Activated T-cell treated with anti-CD3 and anti-CD28 coated beads, Interleukin-2, amount 50 U/mL, for 48 hours (primary cell): ENCODE results near the gene RRP1.

Experiments
- DNase-seq, 2 experiments: peaks; one replicate each; pipeline ENCODE4 v3.0.0-alpha.2; 2020

The RRP1 gene

DNA sequence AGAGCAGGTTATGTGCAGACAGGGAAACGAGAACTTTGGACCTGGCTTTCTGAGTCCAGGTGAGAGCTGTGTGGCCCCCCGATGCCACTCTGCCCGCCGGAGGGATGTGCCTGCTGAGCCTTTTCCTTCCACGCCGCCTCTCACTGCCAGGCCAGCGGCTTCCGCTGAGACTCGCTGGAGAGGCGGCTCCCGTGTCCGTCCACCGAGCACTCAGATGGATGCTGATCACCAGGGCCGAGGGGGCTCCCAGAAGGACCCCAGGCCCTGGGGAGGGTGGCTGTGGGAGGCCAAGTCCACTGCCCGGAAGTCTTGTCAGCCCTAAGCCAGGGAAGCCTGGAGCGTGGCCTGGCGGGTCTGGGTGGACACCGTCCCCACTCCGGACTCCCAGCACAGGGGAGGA is 29.7 kb upstream of the RRP1 start:
- DNase-seq: no peak

GRCh38 chr21:43760391-43760958 is 28.9 kb upstream of the RRP1 start:
- no peak for DNase-seq

DNA sequence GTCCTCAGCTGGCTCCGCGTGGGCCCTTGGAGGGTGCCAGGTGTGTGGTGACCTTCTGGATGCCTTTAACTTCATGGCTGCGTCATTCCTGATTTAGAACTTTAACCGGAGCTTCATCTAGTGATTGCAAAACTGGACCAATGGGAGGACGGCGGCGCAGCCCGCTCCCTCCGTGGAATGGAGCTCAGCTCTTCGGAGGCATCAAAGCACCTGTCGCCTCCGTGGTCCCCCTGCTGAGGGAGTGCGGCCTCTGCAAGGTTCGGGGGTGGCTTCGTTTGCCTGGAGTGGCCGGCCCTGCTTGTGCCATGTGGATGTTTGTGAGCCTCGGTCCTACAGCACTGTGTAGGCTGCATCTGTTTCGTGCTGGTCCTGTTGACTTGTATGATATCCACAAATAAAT is 27.5 kb upstream of the RRP1 start:
- DNase-seq: no peak

- DNase-seq: no peak
Observed at GRCh38 chr21:43762303-43763128, 26.9 kb upstream of the RRP1 start.

DNA sequence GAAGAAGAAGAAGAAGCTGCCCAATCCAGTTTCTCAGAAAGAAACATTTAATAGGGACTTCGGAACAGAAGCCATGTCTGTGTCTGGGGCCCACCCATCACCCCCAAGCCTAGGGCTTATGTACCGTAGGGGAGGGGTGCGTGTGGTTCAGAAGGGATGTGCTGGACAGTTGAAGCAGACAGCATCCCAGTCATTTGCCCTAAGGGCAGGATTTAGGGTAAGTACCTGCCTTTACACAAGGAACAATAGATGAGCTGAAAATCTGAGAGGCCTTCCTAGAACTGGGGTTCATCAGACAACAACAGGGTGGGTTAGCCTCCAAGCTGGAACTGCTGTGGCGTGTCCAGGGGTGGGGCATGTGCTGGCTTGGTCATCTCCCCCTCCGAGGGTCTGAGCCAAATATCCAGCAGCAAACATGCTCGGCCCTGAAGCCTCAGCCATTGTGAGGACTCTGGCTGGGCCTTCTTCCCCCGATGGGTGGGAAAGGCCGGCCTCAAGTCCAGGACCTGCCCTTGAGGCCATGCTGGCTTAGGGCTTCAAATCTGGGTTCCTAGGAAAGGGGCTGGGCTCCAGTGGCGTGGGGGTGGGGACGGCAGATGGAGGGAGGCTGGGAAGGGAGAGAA is 25.4 kb upstream of the RRP1 start:
- DNase-seq: no peak

DNA sequence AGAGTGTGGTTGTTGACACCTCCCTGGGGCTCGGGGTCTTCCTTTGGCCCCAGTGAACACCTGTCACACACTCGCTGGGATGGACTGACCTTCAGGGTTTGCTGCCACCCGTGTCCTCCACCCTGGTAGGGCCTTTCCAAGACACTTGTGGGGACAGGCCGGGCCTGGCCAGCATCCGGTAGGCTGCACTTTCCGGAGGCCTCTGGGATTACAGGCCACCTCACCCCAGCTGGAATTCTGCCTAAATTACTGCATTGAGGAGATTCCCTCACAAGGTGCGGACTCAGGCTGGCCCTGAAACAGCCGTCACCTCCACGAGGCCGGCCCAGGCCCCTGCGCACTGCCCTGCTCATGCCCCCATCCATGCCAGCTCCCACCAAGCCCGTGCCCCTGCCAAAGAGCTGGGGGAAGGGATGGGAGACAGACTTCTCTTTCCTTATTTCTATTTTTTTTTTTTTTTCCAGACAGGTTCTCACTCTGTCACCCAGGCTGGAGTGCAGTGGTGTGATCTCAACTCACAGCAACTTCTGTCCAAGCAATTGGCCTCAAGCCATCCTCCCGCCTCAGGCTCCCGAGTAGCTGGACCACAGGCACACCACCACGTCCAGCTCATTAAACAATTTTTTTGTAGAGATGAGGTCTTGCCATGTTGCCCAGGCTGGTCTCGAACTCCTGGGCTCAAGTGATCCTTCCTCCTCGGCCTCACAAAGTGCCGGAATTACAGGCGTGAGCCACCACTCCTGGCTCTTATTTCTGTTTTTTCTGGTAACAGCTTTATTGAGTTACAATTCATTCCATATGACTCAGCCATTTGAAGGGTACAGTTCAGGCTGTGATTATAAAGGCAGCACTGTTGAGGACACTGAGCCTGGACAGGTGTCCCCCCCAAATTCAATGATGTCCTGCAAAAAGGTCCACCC is 24.5 kb upstream of the RRP1 start:
- DNase-seq: no peak

DNA sequence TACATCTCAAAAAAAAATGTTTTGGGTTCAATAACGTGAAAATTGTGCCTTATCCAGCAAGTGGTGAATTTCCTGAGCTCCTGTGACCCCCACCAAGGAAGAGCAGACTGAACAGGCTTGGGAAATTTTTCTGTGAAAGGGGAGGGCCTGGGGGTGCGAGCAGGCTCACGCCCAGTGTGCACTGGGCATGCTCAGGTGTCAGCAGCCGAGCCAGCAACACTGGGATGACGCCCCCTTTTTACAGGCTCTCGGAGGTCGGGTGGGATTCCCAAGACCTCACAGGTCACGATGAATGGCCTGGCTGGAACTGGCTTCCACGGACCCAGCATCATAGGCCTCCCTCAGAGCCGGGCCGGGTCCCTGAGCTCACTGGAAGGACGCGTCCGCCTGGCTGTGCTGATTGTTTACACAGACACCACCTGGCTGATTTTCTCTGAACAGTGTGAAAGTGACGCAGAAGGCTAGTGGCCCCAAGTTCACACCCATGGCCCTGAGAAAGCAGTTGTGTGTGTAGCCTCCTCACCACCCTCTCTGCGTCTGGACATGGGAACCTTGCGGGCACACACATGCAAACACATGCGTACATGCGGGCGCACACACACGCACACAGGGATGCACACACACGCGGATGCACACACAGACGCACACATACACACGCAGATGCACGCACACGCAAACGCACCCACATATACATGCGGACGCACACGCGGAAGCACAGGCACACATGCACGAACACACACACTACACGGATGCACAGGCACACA is 22.5 kb upstream of the RRP1 start:
- DNase-seq: no peak

- DNase-seq: no peak
Observed at GRCh38 chr21:43767498-43767983, 21.8 kb upstream of the RRP1 start.

GRCh38 chr21:43767984-43768867 is 21.2 kb upstream of the RRP1 start:
- no peak for DNase-seq

DNA sequence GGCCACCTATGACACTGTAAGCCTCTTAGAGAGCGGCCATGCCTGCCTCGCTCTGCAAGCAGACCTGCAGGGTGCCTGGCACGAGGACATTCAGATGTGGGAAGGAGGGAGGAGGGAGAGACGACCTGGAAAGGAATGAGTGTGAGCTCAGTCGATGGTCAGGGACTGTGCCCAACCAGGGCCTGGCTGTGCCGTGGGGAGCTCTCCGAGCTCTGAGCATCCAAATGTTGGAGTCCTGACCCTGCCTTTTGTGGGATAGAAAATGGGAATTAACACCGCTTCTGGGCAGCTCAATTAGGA is 20.6 kb upstream of the RRP1 start:
- no peak for DNase-seq

GRCh38 chr21:43769325-43769958 is 19.9 kb upstream of the RRP1 start:
- DNase-seq: no peak

DNA sequence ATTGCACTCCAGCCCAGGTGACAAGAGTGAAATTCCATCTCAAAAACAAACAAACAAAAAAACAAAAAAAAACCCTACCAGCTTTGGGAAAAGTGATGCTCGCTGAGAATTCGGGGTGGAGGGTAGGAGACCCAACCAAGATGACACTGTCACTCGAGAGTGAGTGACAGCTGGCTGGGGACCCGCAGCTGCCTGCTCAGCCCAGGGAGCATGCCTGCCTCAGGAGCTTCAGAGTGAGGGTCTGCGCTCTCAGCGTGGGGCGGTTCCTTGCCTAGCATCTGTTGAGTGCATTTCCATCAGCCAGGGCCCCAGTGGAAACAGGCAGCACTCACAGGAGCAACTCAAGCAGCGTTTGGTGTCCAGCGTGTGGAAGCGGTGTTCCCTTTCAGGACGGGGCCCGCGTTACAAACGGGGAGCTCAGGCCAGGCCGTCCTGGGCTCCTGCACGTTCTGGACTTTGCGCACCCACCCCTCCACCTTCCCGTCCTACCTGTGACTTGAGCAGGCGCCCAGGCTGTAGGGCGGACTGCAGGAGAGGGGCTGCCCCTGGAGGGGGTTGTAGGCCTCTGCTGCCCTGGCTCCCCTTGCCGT is 19.2 kb upstream of the RRP1 start:
- no peak for DNase-seq

DNA sequence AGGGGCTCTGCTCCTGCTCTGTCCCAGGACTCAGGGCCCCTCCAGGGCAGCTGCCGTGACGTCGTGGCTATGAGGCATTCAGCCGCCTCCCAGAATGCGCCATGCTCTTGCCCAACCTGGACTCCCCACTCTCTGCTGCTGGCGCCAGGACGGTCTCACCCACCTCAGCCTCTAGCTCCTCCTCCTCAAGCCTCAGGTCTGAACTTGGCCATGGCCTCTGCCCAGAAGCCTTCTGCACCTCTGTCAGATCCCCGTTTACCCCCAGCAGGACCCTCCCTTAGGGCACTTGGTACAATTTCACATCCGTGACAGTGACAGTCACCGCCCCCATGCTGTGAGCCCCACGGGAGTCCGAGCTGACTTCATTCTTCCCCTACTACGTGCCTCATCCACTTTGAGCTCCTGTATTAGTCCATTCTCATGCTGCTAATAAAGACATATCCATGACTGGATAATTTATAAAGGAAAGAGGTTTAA is 18.1 kb upstream of the RRP1 start:
- no peak for DNase-seq

DNA sequence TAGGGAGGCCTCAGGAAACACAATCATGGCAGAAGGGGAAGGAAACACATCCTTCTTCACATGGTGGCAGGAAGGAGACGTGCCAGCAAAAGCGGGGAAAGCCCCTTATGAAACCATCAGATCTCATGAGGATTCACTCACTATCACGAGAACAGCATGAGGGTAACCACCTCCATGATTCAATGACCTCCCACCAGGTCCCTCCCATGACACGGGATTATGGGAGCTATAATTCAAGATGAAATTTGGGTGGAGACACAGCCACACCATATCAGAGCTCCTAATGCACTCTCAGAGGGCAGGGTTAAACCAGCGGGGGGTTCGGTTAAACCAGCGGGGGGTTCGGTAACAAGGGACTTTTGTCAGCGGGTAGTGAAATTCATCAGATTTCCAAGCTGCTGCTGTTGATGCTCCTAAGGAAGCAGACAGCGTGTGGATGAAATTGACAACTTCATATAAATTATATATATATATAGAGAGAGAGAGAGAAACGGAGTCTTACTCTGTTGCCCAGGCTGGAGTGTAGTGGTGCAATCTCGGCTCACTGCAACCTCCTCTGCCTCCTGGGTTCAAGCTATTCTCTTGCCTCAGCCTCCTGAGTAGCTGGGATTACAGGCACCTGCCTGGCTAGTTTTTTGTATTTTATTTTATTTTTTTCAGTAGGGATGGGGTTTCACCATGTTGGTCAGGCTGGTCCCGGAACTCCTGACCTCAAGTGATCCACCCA is 17.5 kb upstream of the RRP1 start:
- no peak for DNase-seq

- DNase-seq: no peak
Observed at GRCh38 chr21:43772425-43772821, 17.0 kb upstream of the RRP1 start.

DNA sequence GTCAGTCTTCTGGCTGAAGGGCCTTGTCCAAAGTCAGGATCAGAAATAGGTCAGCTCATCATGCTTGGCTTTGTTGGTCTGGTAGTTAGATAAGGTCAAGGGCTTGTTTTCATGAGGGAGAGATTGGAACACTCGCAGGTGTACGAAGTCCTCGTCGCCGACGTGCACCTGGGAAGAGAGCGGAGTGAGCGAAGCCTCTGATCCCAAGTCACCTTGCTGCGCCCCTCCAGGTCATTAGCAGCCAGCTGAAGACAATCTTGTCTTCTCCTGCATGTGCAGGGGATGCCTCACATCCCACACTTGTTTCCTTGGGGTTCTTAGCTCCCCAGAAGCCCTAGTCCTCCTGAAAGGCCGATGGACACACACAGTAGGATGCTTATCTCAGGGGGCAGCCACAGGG is 15.2 kb upstream of the RRP1 start:
- DNase-seq: no peak

- DNase-seq: no peak
Observed at GRCh38 chr21:43775190-43775589, 14.2 kb upstream of the RRP1 start.

DNA sequence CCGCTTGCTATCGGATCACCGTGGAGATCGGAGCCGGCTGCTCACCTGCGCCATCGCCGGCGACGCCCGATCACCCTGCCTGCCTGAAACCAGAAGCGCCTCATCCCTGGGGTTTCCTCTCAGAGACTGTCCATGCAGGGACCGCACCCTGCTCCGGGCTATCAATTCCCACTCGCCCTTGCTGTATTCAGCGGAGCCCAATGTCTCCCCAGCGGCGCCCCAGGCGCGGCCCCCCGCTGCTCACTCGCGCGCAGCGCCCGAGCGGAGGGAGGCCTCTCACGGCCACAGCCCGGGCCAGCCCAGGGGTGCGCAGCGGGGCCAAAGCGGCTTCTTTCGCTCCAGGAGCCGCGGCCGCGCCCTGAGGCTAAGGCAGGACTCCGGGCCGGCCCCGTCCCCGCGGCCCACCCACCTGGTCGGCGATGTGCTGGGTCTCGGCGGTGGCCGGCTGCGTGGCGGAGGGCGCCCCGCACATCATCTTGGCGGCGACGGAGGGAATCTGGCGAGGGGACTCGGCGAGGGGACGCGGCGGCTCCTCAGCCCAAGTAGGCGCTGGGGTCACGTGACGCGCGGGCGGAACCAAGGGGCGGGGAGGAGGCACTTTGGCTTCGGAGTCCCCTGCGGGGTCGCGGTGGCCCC is 13.5 kb upstream of the RRP1 start, which contains the start of gene CSTB:
CSTB (minus strand) TSS at position 514 of the 636 bp plus-strand sequence; CDS start at position 475, 39 bp downstream.
- DNase-seq: peak; percentile 93

DNA sequence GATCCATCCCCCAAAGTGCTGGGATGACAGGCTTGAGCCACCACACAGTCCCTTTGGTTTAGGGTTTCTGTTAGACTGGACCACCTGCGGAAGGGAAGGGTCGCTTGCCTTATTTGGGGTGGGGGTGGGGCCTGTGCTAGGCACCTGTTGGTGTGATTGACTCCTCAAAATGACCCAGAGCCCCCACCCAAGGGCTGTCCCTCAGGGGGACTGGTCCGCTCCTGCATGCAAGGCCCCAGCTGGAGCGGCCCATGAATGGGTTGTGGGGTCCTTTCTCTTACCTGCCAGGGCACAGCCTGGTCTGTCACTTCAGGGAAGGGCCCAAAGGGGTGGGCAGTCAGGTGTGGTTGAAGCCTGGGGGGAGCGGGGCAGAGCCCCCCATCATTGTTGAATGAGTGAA is 11.4 kb upstream of the RRP1 start:
- no peak for DNase-seq
